GM18907 (cell line): Measurements from ENCODE around the gene HIBCH.
"Not testable (repeated sequence)": the region's sequence is repeated elsewhere in the genome, so short reads cannot be mapped to it uniquely, and the experiment has no call there.

ENCODE experiments used
- ATAC-seq: cut with Tn5 transposase; IDR thresholded peaks from one replicate; pipeline ENCODE4 v1.9.1; 2021; ENCODE audit warnings: mild to moderate bottlenecking, moderate library complexity; ENCODE audit not compliant: unreplicated experiment

Gene HIBCH

DNA sequence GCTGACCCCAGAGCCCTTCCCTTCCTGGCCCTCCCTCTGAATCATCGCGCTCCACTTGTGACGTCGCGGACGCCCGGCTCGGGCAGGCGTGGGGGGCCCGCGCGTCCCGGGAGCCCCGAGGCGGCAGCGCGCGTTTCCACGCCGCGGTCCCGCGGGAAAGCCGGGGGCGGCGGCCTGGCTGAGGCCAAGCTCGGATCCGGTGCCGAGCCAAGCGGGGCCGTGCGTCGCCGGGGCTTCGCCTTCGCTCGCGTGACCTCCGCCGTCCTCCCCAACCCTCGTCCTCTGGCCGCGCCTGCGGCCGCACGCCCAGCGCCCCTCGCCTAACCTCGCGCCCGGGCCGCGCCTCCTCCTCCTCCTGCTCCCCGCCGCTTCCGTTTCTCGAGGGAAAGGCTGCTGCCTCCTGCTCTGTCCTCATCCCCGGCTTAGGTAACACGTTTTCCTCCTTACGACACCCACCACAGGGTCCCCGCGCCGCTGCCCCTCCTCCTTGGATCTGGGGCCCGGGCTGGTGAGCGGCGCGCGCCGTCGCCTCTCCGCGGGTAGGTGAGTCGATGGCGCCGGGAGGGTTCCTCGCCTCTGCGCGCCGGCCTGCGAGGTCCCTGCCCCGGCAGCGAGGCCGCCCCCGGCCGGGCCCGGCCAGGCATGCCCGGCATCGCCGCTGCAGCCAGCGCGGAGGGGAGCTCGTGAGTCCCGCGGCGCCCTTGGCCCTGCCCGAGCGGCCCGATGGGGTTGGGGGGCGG, 24.1 kb upstream of the HIBCH start, which contains the start of gene INPP1:
Gene INPP1, plus strand, starts transcription at position 54 of the 740 bp plus-strand sequence. CDS start 16,514 bp downstream, outside the sequence.
- peak; percentile 71 for ATAC-seq

DNA sequence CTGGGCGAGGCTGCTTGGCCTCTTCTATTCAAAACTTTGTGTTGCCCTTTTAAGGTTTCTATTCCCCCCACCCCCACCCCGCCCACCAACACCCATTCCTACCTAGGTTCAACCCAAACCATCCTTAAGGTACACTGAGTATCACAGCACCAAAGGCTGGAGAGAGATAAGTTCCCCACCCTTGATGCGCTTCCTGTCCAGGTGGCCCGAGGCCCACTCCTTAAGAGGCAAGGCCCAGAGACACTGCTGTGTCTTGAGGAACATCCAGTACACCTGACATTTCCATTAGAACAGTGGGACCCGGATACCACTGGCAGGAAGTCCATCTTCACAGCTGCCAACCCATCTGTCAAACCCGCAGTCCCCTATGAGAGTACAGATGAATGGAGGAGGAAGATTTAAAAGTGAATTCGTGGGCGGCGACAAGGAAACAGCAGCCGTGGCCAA, 23.5 kb upstream of the HIBCH start:
- no peak for ATAC-seq

DNA sequence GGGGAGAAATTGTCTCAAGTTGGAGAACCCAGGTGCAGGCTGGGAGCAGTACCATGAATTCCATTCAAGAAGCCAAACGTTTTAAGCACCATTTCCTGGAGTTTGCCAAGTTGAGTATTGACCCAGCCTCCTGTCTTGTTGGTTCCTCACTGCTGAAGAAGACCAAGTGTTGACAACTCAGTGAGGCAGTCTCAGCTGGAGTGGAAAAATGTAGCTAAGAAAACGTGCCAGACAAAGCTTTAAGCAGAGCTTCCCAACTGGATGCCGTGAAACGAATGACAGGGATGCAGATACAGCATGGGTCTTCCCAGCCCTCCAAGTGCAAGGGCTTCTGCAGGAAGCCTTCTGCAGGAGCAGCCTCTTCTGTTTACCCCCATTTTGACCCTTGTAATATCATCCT, 23.0 kb upstream of the HIBCH start:
- no peak for ATAC-seq

DNA sequence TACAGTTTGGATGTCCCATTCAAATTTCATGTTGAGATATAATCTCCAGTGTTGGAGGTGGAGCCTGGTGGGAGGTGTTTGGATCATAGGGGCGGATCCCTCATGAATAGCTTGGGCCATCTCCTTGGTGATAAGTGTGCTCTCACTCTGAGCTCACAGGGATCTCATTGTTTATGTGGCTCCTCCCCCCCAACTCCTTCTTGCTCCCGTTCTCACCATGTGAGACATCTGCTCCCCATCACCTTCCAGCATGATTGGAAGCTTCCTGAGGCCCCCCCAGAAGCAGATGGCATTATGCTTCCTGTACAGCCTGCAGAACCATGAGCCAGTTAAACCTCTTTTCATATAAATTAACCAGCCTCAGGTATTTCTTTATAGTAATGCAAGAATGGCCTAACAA, 20.7 kb upstream of the HIBCH start:
- no peak for ATAC-seq

DNA sequence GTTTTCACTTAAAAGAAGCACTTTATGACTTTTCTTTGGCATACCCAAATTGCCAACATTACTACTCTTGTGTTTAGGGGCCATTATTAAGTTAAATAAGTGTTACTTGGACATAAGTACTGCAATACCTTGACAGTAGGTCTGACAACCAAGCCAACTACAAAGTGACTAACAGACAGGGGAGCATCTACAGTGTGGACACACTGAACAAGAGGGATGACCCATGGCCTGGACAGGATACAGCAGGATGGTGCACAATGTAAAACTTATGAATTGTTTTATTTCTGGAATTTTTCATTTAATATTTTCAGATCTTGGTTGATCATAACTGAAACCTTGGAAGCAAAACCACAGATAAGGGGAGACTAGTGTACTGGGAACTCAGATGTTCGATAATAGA, 19.8 kb upstream of the HIBCH start:
- ATAC-seq, result no peak

DNA sequence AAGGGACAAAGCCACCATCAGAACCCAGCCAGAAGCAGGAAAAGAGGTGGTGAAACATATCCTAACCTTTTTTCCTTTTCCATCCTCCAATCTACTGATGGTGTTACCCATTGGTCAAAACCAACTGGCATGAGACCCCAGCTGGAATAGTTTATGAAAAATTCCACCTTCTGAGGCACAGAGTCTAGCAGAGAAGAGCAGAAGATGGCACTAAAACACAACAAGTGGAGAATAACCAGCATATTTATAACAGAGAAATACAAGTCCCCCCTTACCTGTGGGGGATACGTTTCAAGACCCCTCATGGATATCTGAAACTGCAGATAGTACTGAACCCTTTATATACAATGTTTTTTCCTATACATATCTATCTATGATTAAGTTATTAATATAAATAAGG, 18.8 kb upstream of the HIBCH start:
- ATAC-seq, result no peak

DNA sequence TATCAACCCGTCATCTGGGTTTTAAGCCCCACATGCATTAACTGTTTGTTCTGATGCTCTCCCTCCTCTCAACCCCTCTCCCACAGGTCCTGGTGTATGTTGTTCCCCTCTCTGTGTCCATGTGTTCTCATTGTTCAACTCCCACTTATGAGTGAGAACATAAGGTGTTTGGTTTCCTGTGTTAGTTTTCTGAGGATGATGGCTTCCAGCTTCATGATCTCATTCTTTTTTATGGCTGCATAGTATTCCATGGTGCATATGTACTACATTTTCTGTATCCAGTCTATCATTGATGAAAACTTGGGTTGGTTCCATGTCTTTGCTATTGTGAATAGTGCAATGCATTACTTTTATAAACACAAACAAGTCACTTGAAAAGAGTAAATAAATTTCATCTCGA, 16.8 kb upstream of the HIBCH start:
- ATAC-seq, result no peak

DNA sequence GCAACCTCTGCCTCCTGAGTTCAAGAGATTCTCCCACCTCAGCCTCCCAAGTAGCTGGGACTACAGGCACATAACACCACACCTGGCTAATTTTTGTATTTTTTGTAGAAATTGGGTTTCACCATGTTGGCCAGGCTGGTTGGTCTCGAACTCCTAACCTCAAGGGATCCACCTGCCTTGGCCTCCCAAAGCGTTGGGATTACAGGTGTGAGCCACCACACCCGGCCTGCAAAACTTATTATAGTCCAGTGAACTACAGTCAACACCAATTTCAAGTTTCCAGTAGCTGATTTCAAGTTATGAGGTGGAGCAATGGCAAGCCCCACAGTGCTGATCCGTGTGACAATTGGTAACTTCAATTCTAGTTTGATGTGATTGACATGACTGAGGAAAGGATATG, 16.0 kb upstream of the HIBCH start:
- not testable (repeated sequence) for ATAC-seq

DNA sequence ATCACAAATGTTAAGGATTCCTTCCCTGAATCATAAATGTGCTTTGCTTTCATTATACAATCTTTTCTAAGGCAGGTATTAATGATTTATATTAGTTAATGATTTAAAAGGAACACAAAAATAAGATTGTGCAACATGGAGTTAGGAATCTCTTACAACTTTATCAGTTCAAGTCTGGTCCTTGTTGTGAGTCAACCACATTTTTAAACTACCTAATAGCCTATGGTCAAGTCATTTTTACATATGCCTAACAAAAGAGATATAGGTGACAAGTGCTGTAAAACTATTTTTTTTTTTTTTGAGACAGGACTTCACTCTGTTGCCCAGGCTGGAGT, 15.6 kb upstream of the HIBCH start:
- no peak for ATAC-seq

DNA sequence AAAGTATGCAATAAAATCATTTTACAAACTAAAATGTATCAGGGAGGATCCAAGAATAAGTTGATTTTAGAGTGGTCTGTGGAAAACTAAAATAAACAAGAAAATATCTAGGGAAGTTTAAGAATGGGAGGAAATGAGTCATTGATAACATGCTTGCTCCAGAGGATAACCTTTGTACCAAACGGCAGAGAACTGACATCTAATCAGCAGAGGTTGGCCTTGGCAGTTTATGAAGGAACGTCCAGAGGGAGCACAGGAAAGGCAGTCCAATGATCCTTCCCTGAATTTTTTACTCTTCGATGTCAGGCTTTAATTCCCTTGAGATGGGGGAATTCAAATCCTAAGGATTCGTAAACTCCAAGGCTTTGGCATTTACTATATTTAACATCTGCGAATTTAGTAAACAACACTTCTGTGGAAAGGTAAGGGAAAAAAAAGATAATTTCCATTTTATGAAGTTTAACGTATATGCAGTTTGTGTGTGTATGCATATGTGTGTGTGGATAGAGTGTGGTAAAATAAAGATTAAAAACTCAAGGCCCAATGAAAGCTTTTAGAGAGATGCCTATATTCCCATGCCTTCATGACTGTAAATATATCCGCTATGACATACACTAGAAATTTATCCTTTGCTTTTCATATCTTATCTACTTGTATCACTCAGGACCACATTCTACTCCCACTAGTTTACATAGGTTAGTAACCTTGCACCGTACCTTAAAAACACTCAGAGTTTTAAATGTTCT, 15.0 kb upstream of the HIBCH start:
- no peak for ATAC-seq

DNA sequence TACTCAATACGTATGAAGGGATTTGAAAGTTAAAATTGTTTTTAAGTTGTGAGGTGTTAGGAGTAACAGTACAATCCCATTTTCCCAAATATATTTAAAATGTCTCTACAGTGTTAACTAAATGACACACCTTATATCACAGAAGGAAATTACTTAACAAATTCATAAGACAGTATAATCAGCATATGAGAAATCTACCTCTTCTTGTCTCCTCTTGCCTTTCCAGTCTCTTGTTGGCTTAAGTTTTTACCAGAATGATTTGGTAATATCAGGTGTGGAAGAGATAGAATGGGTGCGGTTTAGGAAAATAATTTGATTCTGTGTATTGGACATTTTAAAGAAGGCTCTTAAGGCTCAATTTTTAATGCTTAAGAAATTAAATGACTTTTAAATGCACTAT, 14.3 kb upstream of the HIBCH start:
- no peak for ATAC-seq

DNA sequence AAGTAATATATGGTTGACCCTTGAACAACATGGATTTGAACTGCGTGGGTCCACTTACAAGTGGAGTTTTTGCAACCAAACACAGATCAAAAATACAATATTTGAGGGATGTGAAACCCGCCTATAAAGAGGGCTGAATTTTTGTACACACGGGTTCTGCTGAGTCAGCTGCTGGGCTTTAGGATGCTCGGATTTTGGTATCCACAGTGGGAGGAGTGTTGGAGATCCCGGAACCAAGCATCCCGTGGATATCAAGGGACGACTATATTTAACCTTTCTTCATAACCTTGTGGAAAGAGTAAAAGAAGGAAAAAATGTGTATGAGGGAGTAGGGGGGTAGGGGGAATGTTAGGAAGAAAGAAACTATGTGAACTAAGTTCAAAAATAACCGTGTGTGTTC, 13.8 kb upstream of the HIBCH start:
- no peak for ATAC-seq

DNA sequence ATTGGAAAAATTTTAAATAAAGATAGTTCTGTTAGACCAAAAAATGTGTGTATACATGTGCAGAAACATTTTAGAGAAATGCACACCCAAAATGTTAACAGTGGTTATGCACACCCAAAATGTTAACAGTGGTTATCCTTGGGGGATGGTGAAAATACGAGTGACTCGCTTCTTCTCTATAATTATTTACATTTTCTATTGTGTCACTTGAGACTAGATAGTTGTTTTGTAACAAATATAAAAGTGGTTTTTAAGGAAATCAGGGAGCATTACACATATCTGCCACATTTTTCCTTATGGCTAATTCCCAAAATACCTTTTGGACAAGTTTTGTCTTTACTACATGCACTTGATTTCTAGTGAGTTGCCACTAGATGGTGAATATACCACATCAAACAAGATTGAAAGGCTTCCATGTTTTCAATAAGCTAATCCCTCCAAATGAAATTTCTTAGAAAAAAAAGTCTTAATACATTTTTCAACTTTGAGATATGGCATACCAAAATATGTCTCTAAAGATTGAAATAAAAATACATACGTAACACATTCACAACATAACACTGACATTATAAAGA, 9.0 kb upstream of the HIBCH start:
- no peak for ATAC-seq

DNA sequence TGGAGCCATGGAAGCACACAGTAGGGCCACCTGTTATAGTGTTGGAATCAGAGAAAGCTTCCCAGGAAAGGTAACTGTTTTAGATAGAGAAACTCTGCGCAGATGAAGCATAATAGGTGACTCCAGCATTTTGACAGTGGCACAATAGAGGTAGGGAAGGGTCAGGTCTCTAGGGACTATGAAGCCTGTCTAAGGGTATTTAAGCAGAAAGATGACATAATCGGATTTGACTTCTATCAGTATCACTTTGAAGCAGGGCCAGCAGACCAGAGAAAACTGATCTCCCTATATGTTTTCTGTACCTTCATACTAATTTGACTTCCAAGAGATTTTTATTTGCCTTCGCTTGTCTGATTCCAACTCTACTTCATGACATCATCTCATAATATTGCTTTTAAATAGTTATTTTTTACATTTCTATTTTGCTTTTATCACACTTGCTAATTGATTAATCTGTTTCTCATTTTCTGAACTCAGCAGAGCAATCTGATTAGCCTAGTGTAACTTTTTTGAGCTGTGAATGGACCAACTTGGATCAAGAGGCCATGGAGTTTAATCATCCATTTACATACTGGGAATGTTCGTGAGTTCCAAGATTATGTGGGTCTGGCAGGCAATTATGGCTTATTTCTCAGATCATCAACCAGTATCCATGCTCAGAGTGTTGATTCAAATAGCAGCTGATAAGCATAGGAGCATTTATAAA, 8.4 kb upstream of the HIBCH start:
- no peak for ATAC-seq

DNA sequence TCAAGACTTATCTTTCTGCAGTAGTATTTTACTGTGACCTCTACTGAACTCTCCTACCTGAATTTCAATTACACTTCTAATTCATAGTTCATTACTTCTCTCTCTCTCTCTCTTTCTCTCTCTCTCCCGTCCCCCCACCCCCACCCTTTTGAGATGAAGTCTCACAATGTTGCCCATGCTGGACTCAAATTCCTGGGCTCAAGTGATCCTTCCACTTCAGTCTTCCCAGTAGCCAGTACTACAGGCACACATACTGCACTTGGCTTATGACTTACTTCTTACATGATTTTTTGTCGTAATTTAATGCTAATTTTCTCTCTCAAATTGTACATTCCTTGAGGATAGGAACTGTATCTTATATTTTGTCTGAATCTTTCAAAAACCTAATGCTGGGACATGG, 6.0 kb upstream of the HIBCH start:
- no peak for ATAC-seq

DNA sequence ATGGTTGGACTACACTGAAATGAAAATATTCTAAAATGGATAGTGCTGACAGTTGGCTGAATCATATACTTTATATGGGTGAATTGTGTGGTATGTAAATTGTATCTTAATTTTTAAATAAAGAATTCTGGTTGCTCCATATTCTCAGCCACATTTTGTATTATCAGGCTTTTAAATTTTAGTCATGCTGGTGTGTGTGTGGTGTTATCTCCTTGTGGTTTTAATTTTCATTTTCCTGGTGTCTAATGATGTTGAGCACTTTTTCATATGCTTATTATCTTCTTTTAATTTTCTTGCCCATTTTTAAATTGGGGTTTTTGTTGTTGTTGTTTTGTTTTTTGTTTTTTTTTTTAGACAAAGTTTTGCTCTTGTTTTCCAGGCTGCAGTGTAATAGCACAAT, 3.8 kb upstream of the HIBCH start:
- ATAC-seq, result no peak

DNA sequence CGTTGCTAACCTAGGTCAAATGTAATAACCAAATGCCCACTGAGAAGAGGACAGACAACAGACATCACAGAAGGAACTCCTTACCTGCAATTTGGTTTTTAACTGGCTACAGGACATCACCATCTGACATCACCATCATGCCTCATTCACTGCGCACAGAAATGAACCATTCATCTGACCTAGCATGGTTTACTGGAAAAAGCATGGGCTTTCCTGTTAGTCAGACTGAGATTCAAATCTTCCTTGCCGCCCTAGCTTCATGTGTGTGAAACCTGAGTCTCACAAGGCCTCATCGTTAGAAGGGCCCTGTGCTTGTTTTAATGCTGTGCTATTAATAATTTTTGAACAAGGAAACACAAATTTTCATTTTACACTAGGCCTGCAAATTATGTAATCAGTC, 1.1 kb upstream of the HIBCH start:
- ATAC-seq, result no peak

DNA sequence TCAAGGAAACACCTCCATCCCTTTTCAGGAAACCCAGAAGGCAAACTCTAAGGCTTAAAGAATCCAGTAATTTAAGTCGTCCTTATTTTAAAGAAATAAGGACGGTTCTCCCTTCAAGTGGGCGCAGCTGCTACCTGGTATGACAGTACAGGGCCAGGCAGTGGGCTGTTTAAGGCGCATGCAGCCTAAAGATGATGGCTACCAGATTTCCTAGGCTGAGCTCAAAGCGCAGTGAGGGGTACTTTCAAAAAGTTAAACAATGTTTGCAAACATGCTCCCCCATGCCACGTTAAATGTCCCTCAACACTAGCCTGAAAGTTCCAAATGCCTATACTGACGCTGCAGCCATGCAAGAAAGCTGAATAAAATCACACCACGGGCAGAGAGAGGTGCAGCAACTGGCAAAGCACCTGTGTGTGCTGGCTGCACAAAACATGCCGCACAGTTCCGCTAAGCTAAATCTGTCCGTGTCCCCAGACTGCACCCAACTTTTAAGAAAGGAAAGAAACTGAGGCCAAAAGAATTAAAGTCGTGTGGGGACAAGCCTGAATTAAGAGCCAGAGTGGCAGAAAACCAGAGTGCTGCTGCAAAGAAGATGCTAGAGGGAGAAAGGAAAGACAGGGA, 583 bp downstream of the HIBCH start:
- peak; percentile 42 for ATAC-seq

DNA sequence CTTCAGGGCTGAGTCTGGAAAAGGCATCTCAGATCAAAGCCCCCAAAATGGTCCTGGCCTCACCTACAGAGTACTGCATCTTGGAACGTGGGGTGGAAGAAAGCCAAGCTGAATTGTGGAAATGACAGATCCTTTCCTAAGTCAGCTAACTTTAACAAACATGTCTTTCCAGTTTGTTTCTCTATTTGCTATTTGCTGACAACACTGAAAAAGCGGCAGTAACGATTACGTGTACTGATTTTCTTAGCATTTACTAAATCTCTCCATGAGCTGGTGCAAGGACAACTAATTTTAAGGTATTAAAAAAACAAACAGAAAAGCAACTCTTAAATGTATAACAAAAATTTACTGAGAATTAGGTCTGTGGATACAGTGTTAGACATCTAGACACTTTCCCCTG, 1.1 kb downstream of the HIBCH start:
- no peak for ATAC-seq

DNA sequence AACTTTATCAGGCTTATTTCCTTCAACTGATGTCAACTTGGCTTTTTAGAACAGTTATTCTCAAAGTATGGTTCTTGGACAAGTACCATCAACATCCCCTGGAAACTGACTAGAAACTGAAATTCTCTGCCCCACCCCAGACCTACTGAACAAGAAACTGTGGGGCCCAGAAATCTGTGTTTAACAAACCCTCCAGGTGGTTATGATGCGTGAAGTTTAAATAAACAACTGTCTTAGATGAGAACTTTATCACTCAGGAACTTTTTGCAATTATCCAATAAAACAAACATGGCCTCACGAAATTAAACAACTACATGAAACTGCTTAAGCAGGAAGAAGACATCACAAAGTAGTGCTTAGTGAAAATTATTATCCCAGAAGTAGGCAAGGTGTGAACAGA, 4.4 kb downstream of the HIBCH start:
- no peak for ATAC-seq

DNA sequence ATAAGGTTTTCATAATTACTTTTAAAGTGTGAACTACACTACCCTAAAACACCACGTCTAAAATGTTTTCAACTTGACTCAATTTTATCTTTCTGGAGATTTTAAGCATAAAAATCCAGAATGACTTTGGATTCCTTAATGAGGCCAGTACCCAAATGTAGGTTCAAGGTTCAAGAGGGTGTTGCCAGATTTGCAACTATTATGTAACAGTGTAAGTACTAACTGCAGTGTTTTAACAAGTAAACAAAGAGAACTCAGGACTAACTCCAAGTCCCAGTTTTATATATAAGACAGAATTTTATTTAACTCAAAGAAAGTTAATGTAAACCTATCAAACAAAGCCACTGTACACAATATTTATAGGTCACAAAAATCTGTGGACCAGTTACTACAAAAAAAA, 5.7 kb downstream of the HIBCH start:
- no peak for ATAC-seq
